OCI-LY1 (cell line): ENCODE results near the gene GBP2.

Experiments used
- H2AFZ ChIP-seq: fragments of 200-600 bp; sonication (generic), shearing (Covaris generic); 2 replicates; pipeline ENCODE4 v1.6.0; 2014; ENCODE audit warnings: antibody characterized with exemption, mild to moderate bottlenecking, low read length
- H3F3A ChIP-seq: fragments of 200-600 bp; sonication (generic), shearing (Covaris generic); 2 replicates; pipeline ENCODE4 v1.6.0; 2014; ENCODE audit warnings: mild to moderate bottlenecking, antibody characterized with exemption, low read length, moderate library complexity; ENCODE audit not compliant: insufficient read depth
- H3K27ac ChIP-seq: fragments of 200-600 bp; sonication (generic); 2 replicates; pipeline ENCODE4 v1.5.1; 2014; ENCODE audit warnings: low read length, mixed run types, mild to moderate bottlenecking, low read depth; ENCODE audit not compliant: poor library complexity, severe bottlenecking
- H3K27me3 ChIP-seq: fragments of 200-600 bp; sonication (generic); 2 replicates; pipeline ENCODE4 v1.6.0; 2014; ENCODE audit warnings: antibody characterized with exemption, mild to moderate bottlenecking, low read length, moderate library complexity; ENCODE audit not compliant: insufficient read depth
- H3K36me3 ChIP-seq: fragments of 200-600 bp; sonication (generic); 2 replicates; pipeline ENCODE4 v1.6.1; 2014; ENCODE audit warnings: mild to moderate bottlenecking, antibody characterized with exemption, low read length, moderate library complexity, mixed read lengths; ENCODE audit not compliant: insufficient read depth
- H3K4me1 ChIP-seq: fragments of 200-600 bp; sonication (generic); 2 replicates; pipeline ENCODE4 v1.5.1; 2014; ENCODE audit warnings: mild to moderate bottlenecking, low read length, moderate library complexity; ENCODE audit not compliant: insufficient read depth, severe bottlenecking
- H3K4me2 ChIP-seq: fragments of 200-600 bp; sonication (generic), shearing (Covaris generic); 2 replicates; pipeline ENCODE4 v1.6.1; 2014; ENCODE audit warnings: low read length
- H3K4me3 ChIP-seq: fragments of 200-600 bp; sonication (generic); 2 replicates; pipeline ENCODE4 v1.5.1; 2014; ENCODE audit warnings: low read length, low read depth, mild to moderate bottlenecking, mixed read lengths; ENCODE audit not compliant: poor library complexity, severe bottlenecking
- H3K79me2 ChIP-seq: fragments of 200-600 bp; shearing (Covaris generic); 2 replicates; pipeline ENCODE4 v1.6.1; 2016; ENCODE audit warnings: mixed run types, low read length, mixed read lengths; ENCODE audit not compliant: insufficient read depth
- H3K9ac ChIP-seq: fragments of 200-600 bp; sonication (generic), shearing (Covaris generic); 2 replicates; pipeline ENCODE4 v1.6.1; 2014; ENCODE audit warnings: mild to moderate bottlenecking, low read length, mixed read lengths
- H3K9me2 ChIP-seq: fragments of 200-600 bp; sonication (generic), shearing (Covaris generic); 2 replicates; pipeline ENCODE4 v1.6.1; 2014; ENCODE audit warnings: low read depth, mild to moderate bottlenecking, low read length, mixed read lengths
- H3K9me3 ChIP-seq: fragments of 200-600 bp; shearing (Covaris generic); 2 replicates; pipeline ENCODE4 v1.6.1; 2014; ENCODE audit warnings: low read length, mixed read lengths
- H4K20me1 ChIP-seq: fragments of 200-600 bp; sonication (generic), shearing (Covaris generic); 2 replicates; pipeline ENCODE4 v1.6.0; 2016; ENCODE audit warnings: mild to moderate bottlenecking, low read length; ENCODE audit not compliant: insufficient read depth
- EZH2 ChIP-seq: fragments of 200-600 bp; sonication (generic), shearing (Covaris generic); IDR thresholded peaks from 2 replicates; pipeline ENCODE4 v1.8.0; 2017; ENCODE audit warnings: borderline replicate concordance, mixed run types, mild to moderate bottlenecking, antibody characterized with exemption, low read length, moderate library complexity, mixed read lengths
- TF ChIP-seq, protein P1 (sequence below): fragments of 200-600 bp; sonication (generic), shearing (Covaris generic); IDR thresholded peaks from 2 replicates; pipeline ENCODE4 v1.5.1; 2017; ENCODE audit warnings: mild to moderate bottlenecking, antibody characterized with exemption, low read length, moderate library complexity, mixed read lengths

GBP2 gene

DNA sequence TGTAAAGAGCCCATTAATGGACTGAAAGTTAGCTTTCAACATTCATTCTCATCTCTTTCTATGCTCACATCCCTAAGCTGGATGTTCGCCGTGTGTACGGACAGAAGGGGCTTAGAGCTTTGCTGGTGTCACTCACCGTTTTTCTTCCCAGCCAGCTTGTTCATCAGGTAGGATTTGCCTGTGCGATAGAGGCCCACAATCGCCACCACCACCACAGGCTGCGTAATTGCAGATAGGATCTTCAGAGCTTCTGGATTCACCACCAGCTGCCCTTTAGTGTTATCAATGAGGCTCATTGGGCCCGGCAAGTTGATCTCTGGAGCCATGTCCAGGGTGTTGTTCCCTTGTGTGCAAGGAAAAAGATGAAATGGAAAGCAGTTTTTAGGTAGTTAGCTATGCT lies 4.3 kb downstream of the GBP2 start:
- no peaks in the 10 kb centered on the region for H3K79me2 ChIP-seq
- no peak overlapping the region for H3K4me3 ChIP-seq
- H3K36me3 ChIP-seq = no peaks in the 10 kb centered on the region
- no peak overlapping the region for H3K9ac ChIP-seq
- H3K4me2 ChIP-seq = no peak overlapping the region
- H3K27ac ChIP-seq = no peak overlapping the region
- no peaks in the 10 kb centered on the region for H3K9me3 ChIP-seq
- TF ChIP-seq EZH2 = no peak
- TF ChIP-seq, protein P1, sequence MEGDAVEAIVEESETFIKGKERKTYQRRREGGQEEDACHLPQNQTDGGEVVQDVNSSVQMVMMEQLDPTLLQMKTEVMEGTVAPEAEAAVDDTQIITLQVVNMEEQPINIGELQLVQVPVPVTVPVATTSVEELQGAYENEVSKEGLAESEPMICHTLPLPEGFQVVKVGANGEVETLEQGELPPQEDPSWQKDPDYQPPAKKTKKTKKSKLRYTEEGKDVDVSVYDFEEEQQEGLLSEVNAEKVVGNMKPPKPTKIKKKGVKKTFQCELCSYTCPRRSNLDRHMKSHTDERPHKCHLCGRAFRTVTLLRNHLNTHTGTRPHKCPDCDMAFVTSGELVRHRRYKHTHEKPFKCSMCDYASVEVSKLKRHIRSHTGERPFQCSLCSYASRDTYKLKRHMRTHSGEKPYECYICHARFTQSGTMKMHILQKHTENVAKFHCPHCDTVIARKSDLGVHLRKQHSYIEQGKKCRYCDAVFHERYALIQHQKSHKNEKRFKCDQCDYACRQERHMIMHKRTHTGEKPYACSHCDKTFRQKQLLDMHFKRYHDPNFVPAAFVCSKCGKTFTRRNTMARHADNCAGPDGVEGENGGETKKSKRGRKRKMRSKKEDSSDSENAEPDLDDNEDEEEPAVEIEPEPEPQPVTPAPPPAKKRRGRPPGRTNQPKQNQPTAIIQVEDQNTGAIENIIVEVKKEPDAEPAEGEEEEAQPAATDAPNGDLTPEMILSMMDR = no peak
- no peaks in the 10 kb centered on the region for H3K9me2 ChIP-seq
- no peaks in the 10 kb centered on the region for H3F3A ChIP-seq
- H3K27me3 ChIP-seq = no peaks in the 10 kb centered on the region
- no peak overlapping the region for H2AFZ ChIP-seq
- H4K20me1 ChIP-seq = no peaks in the 10 kb centered on the region
- no peaks in the 10 kb centered on the region for H3K4me1 ChIP-seq

DNA sequence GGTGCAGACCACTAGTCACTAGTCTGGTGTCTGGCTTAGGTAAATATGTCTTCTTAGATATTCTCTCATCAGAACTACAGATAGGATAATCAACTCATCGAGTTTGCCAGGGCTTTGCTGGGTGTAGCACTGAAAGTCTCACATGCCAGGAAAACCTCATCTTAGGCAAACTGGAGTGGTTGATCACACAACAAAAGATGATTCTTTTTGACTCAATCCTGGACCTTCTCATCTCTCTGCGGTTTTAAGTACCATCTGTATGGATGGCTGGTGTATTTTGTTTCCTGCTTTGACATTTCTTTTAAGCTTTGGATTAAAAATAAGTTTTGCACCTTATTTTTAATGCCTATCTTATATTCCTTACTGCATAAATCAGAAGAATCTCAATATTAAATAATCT lies 11.3 kb downstream of the GBP2 start:
- Histone ChIP-seq H3K36me3 (no peaks in the 10 kb centered on the region), H3K4me2 (no peak overlapping the region), H3K79me2 (no peaks in the 10 kb centered on the region), H4K20me1 (no peaks in the 10 kb centered on the region), H3K27ac (no peak overlapping the region), H2AFZ (no peak overlapping the region), H3K9me3 (no peaks in the 10 kb centered on the region), H3K4me1 (no peaks in the 10 kb centered on the region), H3K9ac (no peak overlapping the region), H3F3A (no peaks in the 10 kb centered on the region), H3K9me2 (no peaks in the 10 kb centered on the region), H3K4me3 (no peak overlapping the region), H3K27me3 (no peaks in the 10 kb centered on the region)
- TF ChIP-seq EZH2 = no peak
- TF ChIP-seq, protein P1 = no peak

DNA sequence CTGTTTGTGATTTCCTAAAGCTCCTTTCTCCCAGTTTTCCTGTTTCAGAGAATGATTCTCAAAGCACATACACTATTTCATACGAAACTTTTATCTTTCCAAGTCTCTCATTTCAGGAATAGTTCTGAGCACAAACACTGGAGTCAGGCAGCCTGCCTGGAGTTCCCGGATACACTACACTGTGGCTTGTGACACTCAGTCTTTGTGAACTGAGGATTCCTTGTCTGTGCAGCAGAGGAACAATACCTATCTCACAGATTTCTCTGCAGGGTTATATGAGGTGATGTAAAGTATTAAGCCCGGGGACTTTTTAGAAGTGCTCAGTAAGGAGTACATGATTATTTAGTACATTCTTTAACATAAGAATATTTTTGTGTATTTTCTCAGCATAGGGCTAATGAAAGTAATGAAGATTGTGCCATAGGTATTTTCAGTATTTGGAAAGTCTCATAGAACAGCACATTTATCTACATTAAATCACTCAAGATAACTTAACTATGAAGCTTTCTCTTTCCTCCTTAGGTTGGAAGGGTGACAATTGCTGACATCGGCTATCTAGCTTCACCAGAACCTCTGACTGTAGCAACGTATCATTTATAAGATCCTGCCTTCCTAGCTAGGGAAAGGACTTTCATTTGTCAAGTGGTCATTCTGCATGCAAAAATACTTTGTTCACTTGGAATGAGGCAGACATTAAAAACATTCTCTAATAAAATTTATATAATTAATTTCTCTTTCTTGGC lies 12.9 kb downstream of the GBP2 start:
- Histone ChIP-seq H3K27ac (no peak overlapping the region), H3K9ac (no peak overlapping the region), H3K4me1 (no peaks in the 10 kb centered on the region), H3F3A (no peaks in the 10 kb centered on the region), H3K9me3 (no peaks in the 10 kb centered on the region), H4K20me1 (no peaks in the 10 kb centered on the region), H3K9me2 (no peaks in the 10 kb centered on the region), H3K27me3 (no peaks in the 10 kb centered on the region), H3K79me2 (no peaks in the 10 kb centered on the region), H3K36me3 (no peaks in the 10 kb centered on the region), H2AFZ (no peak overlapping the region), H3K4me2 (no peak overlapping the region), H3K4me3 (no peak overlapping the region)
- TF ChIP-seq EZH2 = no peak
- TF ChIP-seq, protein P1 = no peak
